DMS53 treated with DMSO at 0.1 percent for 48 hours (cell line): Measurements from ENCODE around the gene GPRC5D.

Experiments
- DNase-seq: peaks from one replicate; lab custom pipeline; 2025; ENCODE audit not compliant: unreplicated experiment; lab: John Stamatoyannopoulos, UW

The GPRC5D gene

DNA sequence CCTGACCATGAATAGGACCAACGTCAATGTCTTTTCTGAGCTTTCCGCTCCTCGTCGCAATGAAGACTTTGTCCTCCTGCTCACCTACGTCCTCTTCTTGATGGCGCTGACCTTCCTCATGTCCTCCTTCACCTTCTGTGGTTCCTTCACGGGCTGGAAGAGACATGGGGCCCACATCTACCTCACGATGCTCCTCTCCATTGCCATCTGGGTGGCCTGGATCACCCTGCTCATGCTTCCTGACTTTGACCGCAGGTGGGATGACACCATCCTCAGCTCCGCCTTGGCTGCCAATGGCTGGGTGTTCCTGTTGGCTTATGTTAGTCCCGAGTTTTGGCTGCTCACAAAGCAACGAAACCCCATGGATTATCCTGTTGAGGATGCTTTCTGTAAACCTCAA, 43.3 kb downstream of the GPRC5D start:
- DNase-seq = no peak

- no peak for DNase-seq
Measured at GRCh38 chr12:12908252-12908651, 43.7 kb downstream of the GPRC5D start.

GRCh38 chr12:12907552-12907951, 44.4 kb downstream of the GPRC5D start:
- DNase-seq = no peak

DNA sequence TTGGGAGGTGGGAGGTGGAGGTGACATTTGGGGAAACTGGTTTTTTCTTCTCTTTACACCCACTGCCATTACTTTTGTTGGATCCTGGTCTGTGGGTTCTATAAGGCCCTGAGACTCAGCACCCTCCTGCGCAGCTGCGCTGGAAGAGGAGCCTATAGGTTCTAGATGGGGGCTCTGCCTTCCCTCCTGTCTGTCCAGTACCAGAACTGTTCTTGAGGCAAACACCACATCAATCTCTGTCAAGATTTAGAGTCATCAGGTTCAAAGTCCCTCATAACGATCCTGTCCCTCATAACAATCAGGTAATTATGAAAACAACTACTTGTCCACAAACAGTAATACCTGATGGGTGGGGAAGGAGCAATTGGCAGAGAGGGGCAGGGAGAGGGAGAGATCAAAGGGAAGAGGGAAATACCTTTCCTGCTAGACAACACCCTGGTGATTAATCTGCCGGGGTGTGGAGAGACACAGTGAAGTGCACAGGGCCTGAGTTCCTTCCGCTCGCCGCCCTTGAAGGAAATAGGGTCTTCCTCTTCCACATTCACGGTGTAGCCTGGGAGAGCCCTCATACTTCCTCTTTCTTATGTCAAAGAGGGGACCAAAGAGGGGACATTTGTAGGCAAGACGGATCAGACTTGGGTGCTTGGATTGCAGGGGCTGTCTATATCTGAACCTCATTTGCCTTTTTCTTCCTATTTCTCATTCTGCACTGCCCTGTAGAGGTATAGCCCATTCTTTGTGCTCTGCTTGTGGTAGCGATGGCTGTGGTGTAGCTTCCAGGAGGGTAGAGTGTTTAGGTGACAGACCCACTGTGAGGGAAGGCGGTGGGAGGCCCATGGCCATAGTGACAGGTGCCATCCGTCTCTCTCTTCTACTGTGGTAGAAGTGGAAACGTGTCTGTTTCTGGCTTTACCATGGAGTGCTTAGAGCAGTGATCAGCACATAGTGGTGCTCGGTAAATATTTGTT, 48.0 kb downstream of the GPRC5D start:
- DNase-seq = no peak

- DNase-seq = no peak
Measured at GRCh38 chr12:12902036-12902435, 49.9 kb downstream of the GPRC5D start.

GRCh38 chr12:12901158-12901791, 50.7 kb downstream of the GPRC5D start:
- DNase-seq = no peak

GRCh38 chr12:12900786-12901157, 51.2 kb downstream of the GPRC5D start:
- DNase-seq = no peak

DNA sequence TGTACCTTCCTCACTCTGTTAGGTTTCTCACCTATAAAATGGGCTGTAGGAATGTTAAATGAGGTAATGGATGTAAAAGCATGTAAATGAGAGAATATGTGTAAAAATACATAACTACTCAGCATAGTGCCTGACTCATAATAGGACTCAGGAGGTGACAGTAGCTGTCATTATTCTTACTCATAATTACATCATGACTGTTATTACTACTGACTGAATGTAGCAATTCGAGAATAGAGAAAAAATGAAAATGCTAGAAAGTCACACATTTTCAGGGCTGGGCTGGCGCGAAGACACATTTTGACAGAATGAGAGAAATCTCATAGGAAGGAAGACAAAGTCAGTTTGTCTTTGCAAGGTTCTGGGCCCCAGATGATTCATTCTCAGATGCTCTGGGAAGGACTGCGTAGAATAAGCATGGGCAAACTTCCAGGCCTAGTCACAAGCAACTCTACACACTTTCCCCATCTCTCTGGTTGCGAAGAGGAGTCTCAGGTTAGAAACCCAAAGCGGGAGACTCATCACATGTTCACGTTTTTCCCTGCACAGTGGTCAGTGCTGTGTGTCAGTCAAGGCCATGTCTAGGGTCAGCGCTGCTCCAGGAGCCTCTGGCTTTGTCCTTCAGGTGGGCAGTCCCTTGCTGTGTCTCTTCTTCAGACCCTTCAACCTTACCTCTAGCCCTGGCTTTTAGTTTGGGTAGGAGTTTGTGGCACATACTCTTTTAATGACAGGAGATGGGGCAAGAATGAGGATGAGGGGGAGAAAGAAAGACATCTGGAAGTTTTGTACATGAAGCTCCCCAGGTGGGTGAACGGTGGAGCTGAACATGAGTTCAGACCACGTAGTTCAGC, 52.2 kb downstream of the GPRC5D start:
- DNase-seq = no peak

GRCh38 chr12:12898911-12899511, 53.0 kb downstream of the GPRC5D start:
- no peak for DNase-seq

- no peak for DNase-seq
Measured at GRCh38 chr12:12898136-12898717, 53.7 kb downstream of the GPRC5D start.

GRCh38 chr12:12897302-12897701, 54.7 kb downstream of the GPRC5D start:
- DNase-seq = no peak

GRCh38 chr12:12896260-12896659, 55.7 kb downstream of the GPRC5D start:
- DNase-seq = no peak

DNA sequence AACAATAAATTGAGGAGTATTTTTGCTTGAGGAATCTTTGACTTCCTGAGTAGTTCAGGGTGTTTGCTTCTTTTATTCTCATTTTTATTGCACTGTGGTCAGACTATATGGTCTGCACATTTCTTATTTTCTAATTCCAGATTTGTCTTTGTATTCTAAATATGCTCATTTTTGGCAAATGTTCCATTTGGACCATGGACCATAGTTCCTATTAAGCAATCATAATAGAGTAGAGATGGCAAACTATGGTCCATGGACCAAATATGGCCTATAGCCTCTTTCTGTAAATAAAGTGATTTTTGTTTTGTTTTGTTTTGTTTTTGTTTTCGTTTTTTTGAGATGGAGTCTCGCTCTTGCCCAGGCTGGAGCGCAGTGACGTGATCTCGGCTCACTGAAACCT, 58.5 kb downstream of the GPRC5D start:
- no peak for DNase-seq

- DNase-seq = no peak
Measured at GRCh38 chr12:12892681-12893141, 59.3 kb downstream of the GPRC5D start.

DNA sequence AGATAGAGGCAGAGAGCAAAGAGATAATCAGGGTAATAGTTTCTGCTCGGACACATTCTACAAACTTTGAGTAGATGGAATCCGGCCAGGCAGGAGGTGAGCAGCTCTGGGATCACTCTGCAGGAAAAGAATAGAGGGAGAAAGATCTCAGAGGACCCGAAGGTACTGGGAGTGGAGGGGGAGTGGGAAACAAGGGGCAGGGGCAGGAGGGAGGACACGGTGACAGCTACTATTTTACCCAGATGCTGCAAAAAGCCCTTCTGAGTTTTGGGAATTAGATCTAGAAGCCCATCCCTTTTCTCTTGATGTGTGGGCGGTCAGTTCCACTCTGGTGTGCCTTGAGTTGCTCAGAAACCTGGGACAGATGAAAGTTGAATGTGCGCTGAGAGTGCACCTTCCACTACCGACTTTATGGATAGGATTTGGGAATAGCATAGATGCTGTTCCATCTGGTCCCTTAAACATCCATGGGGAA, 60.1 kb downstream of the GPRC5D start:
- peak; percentile 45 for DNase-seq

DNA sequence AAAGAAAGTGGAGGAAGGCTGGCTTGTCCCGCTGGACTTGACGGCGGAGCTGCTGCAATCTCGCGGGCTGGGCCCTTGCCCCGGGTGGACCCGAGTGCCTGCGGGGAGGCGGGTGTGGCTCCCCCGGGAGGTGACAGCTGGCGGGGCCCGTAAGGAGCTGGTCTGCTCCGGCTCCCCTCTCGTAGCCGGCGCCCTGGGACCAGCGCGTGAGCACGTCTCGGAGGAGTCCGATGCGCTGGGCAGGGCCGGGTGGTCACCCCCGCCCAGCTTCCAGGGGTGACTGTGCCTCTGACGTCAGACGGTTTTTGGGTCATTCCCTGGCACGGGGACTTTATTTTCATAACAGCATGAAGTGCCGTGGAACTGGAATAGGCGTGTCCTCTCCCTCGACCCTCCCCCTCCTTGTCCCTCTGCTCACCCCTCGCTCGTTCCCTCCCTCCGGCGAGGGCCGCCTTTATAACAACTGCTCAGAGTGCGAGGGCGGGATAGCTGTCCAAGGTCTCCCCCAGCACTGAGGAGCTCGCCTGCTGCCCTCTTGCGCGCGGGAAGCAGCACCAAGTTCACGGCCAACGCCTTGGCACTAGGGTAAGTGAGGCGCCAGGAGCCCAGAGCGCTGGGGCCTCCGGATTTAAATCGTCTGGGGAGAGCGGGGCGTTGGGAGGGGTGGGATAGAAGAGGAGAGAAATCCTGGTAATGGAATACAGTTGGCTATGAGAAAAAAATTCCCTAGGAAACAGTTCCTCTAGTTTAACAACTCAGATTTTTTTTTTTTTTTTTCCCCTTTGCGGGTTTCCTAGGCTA, 60.7 kb downstream of the GPRC5D start, which contains the start of gene GPRC5A:
GPRC5A (plus strand) TSS at position 483 of the 801 bp plus-strand sequence. CDS start 16,688 bp downstream, outside the sequence.
- peak; percentile 48 for DNase-seq
